ENCODE results near the gene ZSCAN18. TPM values are rescaled to one million over a fixed set of nuclear protein-coding genes. Genes with fewer than 3 reads are reported as not detected.

The ZSCAN18 gene
- total RNA-seq, 1 donor from 2014 or later = 64.9 TPM

DNA sequence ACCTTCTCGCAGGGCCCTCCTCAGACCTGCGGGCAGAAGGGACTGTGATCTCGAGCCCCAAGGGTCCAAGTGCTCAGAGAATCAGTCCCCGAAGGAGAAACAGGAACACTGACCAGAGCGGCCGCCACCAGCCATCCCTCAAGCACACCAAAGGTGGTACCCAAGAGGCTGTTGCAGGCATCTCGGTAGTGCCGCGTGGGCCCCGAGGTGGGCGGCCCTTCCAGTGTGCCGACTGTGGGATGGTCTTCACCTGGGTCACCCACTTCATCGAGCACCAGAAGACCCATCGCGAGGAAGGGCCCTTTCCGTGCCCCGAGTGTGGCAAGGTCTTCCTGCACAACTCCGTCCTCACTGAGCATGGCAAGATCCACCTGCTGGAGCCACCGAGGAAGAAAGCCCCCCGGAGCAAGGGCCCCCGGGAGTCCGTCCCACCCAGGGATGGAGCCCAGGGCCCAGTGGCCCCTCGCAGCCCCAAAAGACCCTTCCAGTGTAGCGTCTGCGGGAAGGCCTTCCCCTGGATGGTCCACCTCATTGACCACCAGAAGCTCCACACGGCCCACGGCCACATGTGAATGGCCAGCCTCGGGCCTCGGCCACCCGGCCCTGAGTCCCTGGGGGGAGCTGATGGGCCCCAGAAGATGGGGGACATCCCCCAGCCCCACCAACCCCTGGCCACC lies 44.4 kb downstream of the ZSCAN18 start:
- H3K36me3 ChIP-seq (ENCODE audit: control insufficient read depth, insufficient read depth, low read length) = no peaks in the 10 kb centered on the region
- no peaks in the 10 kb centered on the region for H3K27me3 ChIP-seq (ENCODE audit: control insufficient read depth, insufficient read depth, low read length)
- TF ChIP-seq, protein P1, sequence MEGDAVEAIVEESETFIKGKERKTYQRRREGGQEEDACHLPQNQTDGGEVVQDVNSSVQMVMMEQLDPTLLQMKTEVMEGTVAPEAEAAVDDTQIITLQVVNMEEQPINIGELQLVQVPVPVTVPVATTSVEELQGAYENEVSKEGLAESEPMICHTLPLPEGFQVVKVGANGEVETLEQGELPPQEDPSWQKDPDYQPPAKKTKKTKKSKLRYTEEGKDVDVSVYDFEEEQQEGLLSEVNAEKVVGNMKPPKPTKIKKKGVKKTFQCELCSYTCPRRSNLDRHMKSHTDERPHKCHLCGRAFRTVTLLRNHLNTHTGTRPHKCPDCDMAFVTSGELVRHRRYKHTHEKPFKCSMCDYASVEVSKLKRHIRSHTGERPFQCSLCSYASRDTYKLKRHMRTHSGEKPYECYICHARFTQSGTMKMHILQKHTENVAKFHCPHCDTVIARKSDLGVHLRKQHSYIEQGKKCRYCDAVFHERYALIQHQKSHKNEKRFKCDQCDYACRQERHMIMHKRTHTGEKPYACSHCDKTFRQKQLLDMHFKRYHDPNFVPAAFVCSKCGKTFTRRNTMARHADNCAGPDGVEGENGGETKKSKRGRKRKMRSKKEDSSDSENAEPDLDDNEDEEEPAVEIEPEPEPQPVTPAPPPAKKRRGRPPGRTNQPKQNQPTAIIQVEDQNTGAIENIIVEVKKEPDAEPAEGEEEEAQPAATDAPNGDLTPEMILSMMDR (IDR thresholded peaks at IDR 0.05; ENCODE audit: insufficient read depth, low read length, poor library complexity, severe bottlenecking) = no peak
- H3K4me3 ChIP-seq (ENCODE audit: low read depth, low read length) = no peak overlapping the region
- no peak for DNase-seq (ENCODE audit: low read depth)

DNA sequence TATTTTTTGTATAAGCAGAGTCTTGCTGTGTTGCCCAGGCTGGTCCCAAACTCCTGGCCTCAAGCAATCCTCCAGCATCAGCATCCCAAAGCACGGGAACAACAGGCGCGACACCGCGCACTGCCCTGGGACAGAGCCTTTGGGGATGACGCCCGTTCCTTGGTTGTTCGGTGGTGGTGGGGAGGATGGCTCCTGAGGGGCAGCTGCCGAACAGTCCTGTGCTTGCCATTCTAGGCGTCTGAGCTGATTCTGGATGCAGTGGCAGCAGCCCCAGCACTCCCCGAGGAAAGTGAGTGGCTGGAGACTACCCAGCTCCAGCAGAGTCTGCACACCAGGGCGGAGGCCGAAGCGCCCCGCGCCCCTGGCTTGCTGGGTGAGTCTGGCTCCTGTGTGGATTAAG lies 45.8 kb downstream of the ZSCAN18 start:
- Histone ChIP-seq H3K36me3 (ENCODE audit: control insufficient read depth, insufficient read depth, low read length) (no peaks in the 10 kb centered on the region), H3K27me3 (ENCODE audit: control insufficient read depth, insufficient read depth, low read length) (no peaks in the 10 kb centered on the region), H3K4me3 (ENCODE audit: low read depth, low read length) (no peak overlapping the region)
- DNase-seq (ENCODE audit: low read depth) = no peak
- TF ChIP-seq, protein P1 (IDR thresholded peaks at IDR 0.05; ENCODE audit: insufficient read depth, low read length, poor library complexity, severe bottlenecking) = no peak

DNA sequence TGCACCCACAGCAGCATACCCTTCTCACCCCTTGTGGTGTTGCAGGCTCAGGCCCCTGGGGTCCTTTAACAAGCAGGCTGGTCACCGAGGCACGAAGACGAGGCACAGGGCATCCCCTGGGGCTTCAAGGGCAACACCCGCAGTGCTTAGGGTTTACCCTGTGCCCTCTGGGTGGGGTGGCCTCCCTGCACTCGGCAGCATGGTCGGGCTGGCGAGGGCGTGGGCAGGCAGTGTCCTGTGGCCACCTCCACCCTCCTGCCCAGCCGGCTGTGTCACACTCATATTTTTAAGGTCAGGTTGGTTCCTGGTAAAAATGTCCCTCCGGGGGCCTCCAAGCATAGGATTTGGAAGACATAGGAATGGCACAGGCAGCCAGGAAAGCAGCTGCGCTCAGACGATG lies 50.4 kb downstream of the ZSCAN18 start:
- Histone ChIP-seq H3K27me3 (ENCODE audit: control insufficient read depth, insufficient read depth, low read length) (no peaks in the 10 kb centered on the region), H3K36me3 (ENCODE audit: control insufficient read depth, insufficient read depth, low read length) (no peaks in the 10 kb centered on the region), H3K4me3 (ENCODE audit: low read depth, low read length) (no peak overlapping the region)
- TF ChIP-seq, protein P1 (IDR thresholded peaks at IDR 0.05; ENCODE audit: insufficient read depth, low read length, poor library complexity, severe bottlenecking) = no peak
- DNase-seq (ENCODE audit: low read depth) = no peak

DNA sequence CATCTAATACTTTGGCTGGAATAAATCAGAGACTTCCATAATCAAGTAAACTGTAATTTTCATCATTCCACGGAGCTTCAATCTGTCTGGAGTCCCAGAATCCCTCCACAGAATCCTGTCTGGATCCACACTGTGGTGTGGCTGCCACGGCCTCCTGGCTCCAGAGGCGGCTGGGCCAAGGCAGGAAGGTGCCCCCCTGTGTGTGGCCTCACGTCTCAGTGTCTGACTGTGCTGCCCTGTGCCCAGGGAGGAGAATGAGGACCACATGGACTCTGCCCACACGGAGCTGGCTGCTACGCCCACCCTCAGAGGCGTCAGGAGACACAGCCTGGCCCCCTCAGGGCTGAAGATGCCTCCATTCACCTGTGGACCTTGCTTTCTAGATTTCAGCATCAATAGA lies 51.2 kb downstream of the ZSCAN18 start:
- no peak overlapping the region for H3K4me3 ChIP-seq (ENCODE audit: low read depth, low read length)
- H3K27me3 ChIP-seq (ENCODE audit: control insufficient read depth, insufficient read depth, low read length) = no peaks in the 10 kb centered on the region
- no peak for DNase-seq (ENCODE audit: low read depth)
- TF ChIP-seq, protein P1 (IDR thresholded peaks at IDR 0.05; ENCODE audit: insufficient read depth, low read length, poor library complexity, severe bottlenecking) = no peak
- H3K36me3 ChIP-seq (ENCODE audit: control insufficient read depth, insufficient read depth, low read length) = no peaks in the 10 kb centered on the region

DNA sequence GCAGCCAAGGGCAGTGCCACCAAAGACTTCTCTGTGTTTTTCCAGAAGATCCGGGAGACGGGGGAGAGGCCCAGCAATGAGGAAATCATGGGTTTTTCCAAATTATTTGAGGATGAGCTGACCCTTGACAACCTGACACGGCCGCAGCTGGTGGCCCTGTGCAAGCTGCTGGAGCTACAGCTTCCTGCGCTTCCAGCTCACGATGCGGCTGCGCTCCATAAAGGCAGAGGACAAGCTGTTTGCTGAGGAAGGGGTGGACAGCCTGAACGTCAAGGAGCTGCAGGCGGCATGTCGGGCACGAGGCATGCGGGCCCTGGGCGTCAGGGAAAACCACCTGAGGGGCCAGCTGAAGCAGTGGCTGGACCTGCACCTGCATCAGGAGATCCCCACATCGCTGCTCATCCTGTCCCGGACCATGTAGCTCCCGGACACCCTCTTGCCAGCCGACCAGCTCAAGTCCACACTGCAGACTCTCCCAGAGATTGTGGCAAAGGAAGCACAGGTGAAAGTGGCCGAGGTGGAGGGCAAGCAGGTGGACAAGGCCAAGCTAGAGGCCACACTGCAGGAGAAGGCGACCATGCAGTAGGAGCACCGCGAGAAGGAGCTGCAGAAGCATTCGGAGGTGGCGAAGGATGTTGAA lies 52.5 kb downstream of the ZSCAN18 start:
- no peak overlapping the region for H3K4me3 ChIP-seq (ENCODE audit: low read depth, low read length)
- H3K27me3 ChIP-seq (ENCODE audit: control insufficient read depth, insufficient read depth, low read length) = no peaks in the 10 kb centered on the region
- TF ChIP-seq, protein P1 (IDR thresholded peaks at IDR 0.05; ENCODE audit: insufficient read depth, low read length, poor library complexity, severe bottlenecking) = no peak
- no peaks in the 10 kb centered on the region for H3K36me3 ChIP-seq (ENCODE audit: control insufficient read depth, insufficient read depth, low read length)
- DNase-seq (ENCODE audit: low read depth) = no peak

Measured in kidney epithelial cell (primary cell).